ENCODE results near the gene SLC22A4.

The SLC22A4 gene

DNA sequence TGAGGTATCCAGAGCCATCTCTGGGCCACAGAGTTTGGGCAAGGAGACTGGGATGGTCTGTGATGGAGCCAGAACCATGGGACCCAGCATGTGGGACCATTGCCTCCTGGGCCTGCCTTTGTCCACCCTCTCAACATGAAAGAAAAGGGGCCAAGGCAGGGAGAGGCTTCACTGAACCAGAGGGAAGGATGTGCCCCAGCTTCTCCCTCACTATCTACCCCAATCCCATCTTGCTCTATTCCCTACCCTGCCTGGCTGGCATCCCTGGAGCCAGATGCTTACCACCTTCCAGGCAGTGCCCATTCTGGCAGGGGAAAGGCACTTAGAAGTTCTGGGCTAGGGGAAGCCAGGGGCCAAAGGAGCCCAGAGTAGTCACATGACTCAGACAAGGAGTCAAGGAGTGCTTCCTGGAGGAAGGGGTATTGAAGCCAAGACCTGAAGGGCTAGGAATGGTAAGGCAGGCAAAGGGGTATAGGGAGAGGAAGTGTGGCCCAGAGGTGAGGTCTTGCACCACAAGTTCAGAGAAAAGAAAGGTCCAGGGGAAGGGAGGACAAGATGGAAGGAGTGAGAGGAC, 26.9 kb upstream of the SLC22A4 start:
- DNase-seq, result no peak
- Histone ChIP-seq H3K4me1 (ENCODE audit: low read length) (no peaks in the 10 kb centered on the region), H3K27me3 (replicated peaks; ENCODE audit: insufficient read depth, low read length) (no peaks in the 10 kb centered on the region), H3K4me3 (ENCODE audit: low read length) (no peak overlapping the region), H3K27ac (ENCODE audit: low read length) (no peak overlapping the region), H3K9ac (ENCODE audit: low read length) (no peak overlapping the region), H3F3A (ENCODE audit: insufficient read depth, low read length) (no peaks in the 10 kb centered on the region), H4K20me1 (ENCODE audit: insufficient read depth, low read length) (no peaks in the 10 kb centered on the region), H3K9me2 (replicated peaks; ENCODE audit: insufficient read depth, low read length) (no peaks in the 10 kb centered on the region), H3K9me3 (replicated peaks; ENCODE audit: insufficient read depth, low read length) (no peaks in the 10 kb centered on the region), H3K79me2 (ENCODE audit: low read length) (no peaks in the 10 kb centered on the region), H3K4me2 (ENCODE audit: low read depth, low read length) (no peak overlapping the region), H3K36me3 (replicated peaks; ENCODE audit: insufficient read depth, low read length) (no peaks in the 10 kb centered on the region), H2AFZ (ENCODE audit: low read length) (no peak overlapping the region)
- TF ChIP-seq EZH2phosphoT487 (IDR thresholded peaks at IDR 0.05; ENCODE audit: low read length), result no peak
- TF ChIP-seq, protein P1, sequence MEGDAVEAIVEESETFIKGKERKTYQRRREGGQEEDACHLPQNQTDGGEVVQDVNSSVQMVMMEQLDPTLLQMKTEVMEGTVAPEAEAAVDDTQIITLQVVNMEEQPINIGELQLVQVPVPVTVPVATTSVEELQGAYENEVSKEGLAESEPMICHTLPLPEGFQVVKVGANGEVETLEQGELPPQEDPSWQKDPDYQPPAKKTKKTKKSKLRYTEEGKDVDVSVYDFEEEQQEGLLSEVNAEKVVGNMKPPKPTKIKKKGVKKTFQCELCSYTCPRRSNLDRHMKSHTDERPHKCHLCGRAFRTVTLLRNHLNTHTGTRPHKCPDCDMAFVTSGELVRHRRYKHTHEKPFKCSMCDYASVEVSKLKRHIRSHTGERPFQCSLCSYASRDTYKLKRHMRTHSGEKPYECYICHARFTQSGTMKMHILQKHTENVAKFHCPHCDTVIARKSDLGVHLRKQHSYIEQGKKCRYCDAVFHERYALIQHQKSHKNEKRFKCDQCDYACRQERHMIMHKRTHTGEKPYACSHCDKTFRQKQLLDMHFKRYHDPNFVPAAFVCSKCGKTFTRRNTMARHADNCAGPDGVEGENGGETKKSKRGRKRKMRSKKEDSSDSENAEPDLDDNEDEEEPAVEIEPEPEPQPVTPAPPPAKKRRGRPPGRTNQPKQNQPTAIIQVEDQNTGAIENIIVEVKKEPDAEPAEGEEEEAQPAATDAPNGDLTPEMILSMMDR (IDR thresholded peaks at IDR 0.05; ENCODE audit: low read length), result no peak
- no peak for TF ChIP-seq EZH2 (optimal IDR thresholded peaks at IDR 0.05; ENCODE audit: low read depth, low read length)

DNA sequence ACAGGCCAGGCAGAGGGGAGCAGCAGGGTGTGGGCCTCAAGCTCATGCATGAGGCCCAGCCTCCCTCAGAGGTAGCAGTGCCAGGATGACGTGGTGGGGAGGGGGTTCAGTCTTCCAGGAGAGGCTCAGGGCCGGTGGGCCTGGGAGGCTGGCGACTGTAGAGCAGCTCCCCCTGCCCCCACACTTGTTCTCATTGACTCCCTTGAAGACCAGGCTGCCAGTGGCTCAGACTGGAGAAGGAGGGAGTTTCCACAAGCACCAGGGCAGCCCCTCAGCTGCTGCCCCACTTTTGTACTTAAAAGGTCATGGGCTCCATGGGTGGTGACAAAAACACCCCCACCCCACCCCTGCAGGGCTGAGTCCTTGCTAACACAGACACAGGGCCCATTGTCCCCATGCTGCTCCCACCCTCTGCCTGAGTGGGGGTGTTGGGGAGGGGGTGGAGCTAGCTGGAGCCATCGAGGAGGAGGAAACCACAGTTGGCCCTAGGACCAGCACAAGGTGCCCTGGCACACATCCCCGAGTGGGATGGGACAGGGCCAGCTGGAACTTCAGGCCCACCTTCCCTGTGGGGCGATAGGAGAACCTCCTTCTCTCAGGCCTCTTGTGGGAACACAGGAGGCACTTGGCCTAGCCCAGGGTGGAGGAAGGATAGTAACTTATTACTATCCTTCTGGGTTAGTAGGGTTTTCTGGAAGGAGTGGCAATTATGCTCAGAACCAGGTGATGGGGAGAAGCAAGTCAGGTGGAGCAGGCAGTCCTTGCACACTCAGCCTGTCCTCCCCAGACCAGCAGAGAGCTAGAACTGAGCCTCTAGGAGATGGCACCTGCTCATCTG, 26.0 kb upstream of the SLC22A4 start:
- Histone ChIP-seq H4K20me1 (ENCODE audit: insufficient read depth, low read length) (no peaks in the 10 kb centered on the region), H2AFZ (ENCODE audit: low read length) (no peak overlapping the region), H3K79me2 (ENCODE audit: low read length) (no peaks in the 10 kb centered on the region), H3K4me3 (ENCODE audit: low read length) (no peak overlapping the region), H3K4me2 (ENCODE audit: low read depth, low read length) (no peak overlapping the region), H3F3A (ENCODE audit: insufficient read depth, low read length) (no peaks in the 10 kb centered on the region), H3K9me3 (replicated peaks; ENCODE audit: insufficient read depth, low read length) (no peaks in the 10 kb centered on the region), H3K9me2 (replicated peaks; ENCODE audit: insufficient read depth, low read length) (no peaks in the 10 kb centered on the region), H3K36me3 (replicated peaks; ENCODE audit: insufficient read depth, low read length) (no peaks in the 10 kb centered on the region), H3K27me3 (replicated peaks; ENCODE audit: insufficient read depth, low read length) (no peaks in the 10 kb centered on the region), H3K27ac (ENCODE audit: low read length) (no peak overlapping the region), H3K4me1 (ENCODE audit: low read length) (no peaks in the 10 kb centered on the region), H3K9ac (ENCODE audit: low read length) (no peak overlapping the region)
- no peak for TF ChIP-seq EZH2 (optimal IDR thresholded peaks at IDR 0.05; ENCODE audit: low read depth, low read length)
- TF ChIP-seq EZH2phosphoT487 (IDR thresholded peaks at IDR 0.05; ENCODE audit: low read length), result no peak
- no peak for DNase-seq

DNA sequence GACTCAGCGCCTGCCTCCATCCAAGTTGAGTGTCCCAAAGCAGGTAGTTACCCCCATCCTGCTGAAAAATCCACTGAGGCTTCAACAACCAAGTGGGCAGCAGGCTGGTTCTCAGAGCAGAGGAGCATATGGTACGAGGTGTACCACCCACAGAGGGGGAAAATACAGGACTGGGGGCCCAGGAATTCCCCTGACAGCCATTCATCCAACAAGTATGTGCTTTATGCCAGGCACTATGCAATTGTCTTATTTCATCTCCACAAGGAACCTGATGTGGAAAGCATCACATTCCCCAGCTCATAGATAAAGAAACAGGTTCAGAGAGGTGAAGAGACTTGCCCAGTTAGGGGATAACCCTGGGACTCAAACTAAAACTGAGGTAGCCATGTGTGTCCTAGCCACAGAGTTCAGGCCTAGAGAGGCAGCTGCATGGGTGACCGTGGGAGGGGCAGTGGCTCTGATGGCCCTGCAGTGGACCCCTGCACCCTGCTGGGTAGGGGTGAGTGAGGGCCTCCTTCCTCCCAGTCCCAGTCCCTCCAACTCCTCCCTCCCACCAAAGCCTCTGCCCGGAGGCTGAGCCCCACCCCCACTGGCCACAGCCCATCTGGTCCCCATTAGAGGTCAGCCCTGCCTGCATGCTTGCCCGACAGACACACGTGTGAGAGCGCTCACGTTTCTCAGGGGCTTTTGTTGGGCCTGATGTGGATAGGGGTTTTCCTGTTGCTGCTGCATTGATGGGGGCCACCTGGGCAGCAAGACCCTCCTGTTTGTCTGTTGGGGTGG, 25.2 kb upstream of the SLC22A4 start:
- H3K4me3 ChIP-seq (ENCODE audit: low read length), result no peak overlapping the region
- no peaks in the 10 kb centered on the region for H3K9me2 ChIP-seq (replicated peaks; ENCODE audit: insufficient read depth, low read length)
- no peaks in the 10 kb centered on the region for H3F3A ChIP-seq (ENCODE audit: insufficient read depth, low read length)
- H3K79me2 ChIP-seq (ENCODE audit: low read length), result no peaks in the 10 kb centered on the region
- TF ChIP-seq EZH2 (optimal IDR thresholded peaks at IDR 0.05; ENCODE audit: low read depth, low read length) (no peak), EZH2phosphoT487 (IDR thresholded peaks at IDR 0.05; ENCODE audit: low read length) (no peak)
- TF ChIP-seq, protein P1 (IDR thresholded peaks at IDR 0.05; ENCODE audit: low read length), result no peak
- DNase-seq, result no peak
- H3K36me3 ChIP-seq (replicated peaks; ENCODE audit: insufficient read depth, low read length), result no peaks in the 10 kb centered on the region
- H3K4me2 ChIP-seq (ENCODE audit: low read depth, low read length), result no peak overlapping the region
- no peaks in the 10 kb centered on the region for H3K9me3 ChIP-seq (replicated peaks; ENCODE audit: insufficient read depth, low read length)
- no peak overlapping the region for H3K9ac ChIP-seq (ENCODE audit: low read length)
- H3K27me3 ChIP-seq (replicated peaks; ENCODE audit: insufficient read depth, low read length), result no peaks in the 10 kb centered on the region
- no peak overlapping the region for H2AFZ ChIP-seq (ENCODE audit: low read length)
- H3K27ac ChIP-seq (ENCODE audit: low read length), result no peak overlapping the region
- H3K4me1 ChIP-seq (ENCODE audit: low read length), result no peaks in the 10 kb centered on the region
- no peaks in the 10 kb centered on the region for H4K20me1 ChIP-seq (ENCODE audit: insufficient read depth, low read length)

All from MM.1S (cell line).